Ovary (tissue), 9 donors: ENCODE data around the gene SEC23A. TPM values are rescaled to one million over a fixed set of nuclear protein-coding genes. Genes with fewer than 3 reads are reported as not detected.
"Not testable (repeated sequence)": the region's sequence is repeated elsewhere in the genome, so short reads cannot be mapped to it uniquely, and the experiment has no call there.

Experiments used
- DNase-seq, 5 donors: peaks; one replicate each; pipeline ENCODE4 v3.0.0-alpha.2; 2019 to 2020
- H3K27ac ChIP-seq, 2 donors: fragments of 200-600 bp; one replicate each; pipeline versions ENCODE4 v1.5.1 to v1.8.0; 2019 to 2022
- H3K27me3 ChIP-seq: fragments of 200-600 bp; one replicate; pipeline ENCODE4 v1.8.0; 2022
- H3K36me3 ChIP-seq: fragments of 200-600 bp; sonication (generic); one replicate; pipeline ENCODE4 v1.5.1; 2019
- H3K4me1 ChIP-seq: one replicate; pipeline ENCODE4 v1.8.1; 2013; ENCODE audit warnings: mild to moderate bottlenecking, moderate library complexity; ENCODE audit not compliant: insufficient read depth
- H3K4me3 ChIP-seq: fragments of 200-600 bp; sonication (generic); one replicate; pipeline ENCODE4 v1.5.1; 2017
- H3K9me3 ChIP-seq, 2 donors: fragments of 200-600 bp in 1 of 2; sonication (generic) in 1 of 2; one replicate each; pipeline versions ENCODE4 v1.5.1 to v1.8.1; 2013 to 2019; ENCODE audit warnings: mild to moderate bottlenecking in 1 of 2, moderate library complexity in 1 of 2
- EP300 ChIP-seq: sonication (generic); formaldehyde crosslinking; IDR thresholded peaks from one replicate; pipeline ENCODE4 v1.6.1; 2017; ENCODE audit warnings: antibody characterized with exemption
- POLR2A ChIP-seq: fragments of 450-650 bp; IDR thresholded peaks from one replicate; pipeline ENCODE4 v1.6.1; 2017; ENCODE audit warnings: antibody characterized with exemption, mild to moderate bottlenecking, moderate library complexity
- WGBS, 3 donors: extraction: QIAGEN DNeasy Blood & Tissue Kit in 1 of 3; methylation state at CpG; one replicate each; pipeline versions ENCODE4 v1.1.5 to v1.1.7; 2013 to 2017; 5-methylcytosine and 5-hydroxymethylcytosine counted together
- intact Hi-C, 4 donors: fragments of 100-400 bp; cut with DNase I; formaldehyde crosslinking; loops; one replicate each; pipeline versions ENCODE4 v1.11.0 to v1.15.1; 2022 to 2023
- polyA plus RNA-seq, 2 donors: library from polyadenylated mRNA; stranded (reverse); fragments of 200-250 nt in 1 of 2; fragments of 350-450 nt in 1 of 2; fragmentation: Illumina TruSeq in 1 of 2; extraction: RNeasy Lipid Tissue Mini Kit (QIAGEN cat#74804) in 1 of 2; gene quantifications; one replicate each; pipeline ENCODE4 v1.2.3, GENCODE V29; 2013 to 2014
- total RNA-seq, 7 donors: library from RNA; depleted of rRNA in 2 of 7; stranded (reverse); fragments of >200 nt in 2 of 7; fragmentation: NEBNext Ultra II Directional in 3 of 7; extraction: Animal tissue kit (Norgen Biotek cat#: 25700) in 3 of 7; gene quantifications; one replicate each; pipeline versions ENCODE4 v1.1.0 to v1.2.4, GENCODE V29; 2016 to 2023
- TF ChIP-seq, protein P1 (sequence below), 3 donors: fragments of 450-650 bp in 2 of 3; fragments of 200-600 bp in 1 of 3; IDR thresholded peaks; one replicate each; pipeline versions ENCODE4 v1.5.1 to v1.8.0; 2016 to 2022; ENCODE audit warnings: antibody characterized with exemption in 3 of 3, mild to moderate bottlenecking in 1 of 3
- donor health status: DM: no; HTN: no; CAD: no; lungs with moderate emphysema.
- donor health status: DM: no; HTN: no; CAD: no.
- donor health status: Bipolar disorder and iron deficiency.
- donor health status: DM: yes; HTN: yes; CAD: no.
- donor health status: DM: no; HTN: no; CAD: no.
- donor health status: DM: yes; HTN: yes; CAD: no.

SEC23A gene
- total and polyA plus RNA-seq, 9 donors = 28.5 to 93.2 (median 81.9) TPM

DNA sequence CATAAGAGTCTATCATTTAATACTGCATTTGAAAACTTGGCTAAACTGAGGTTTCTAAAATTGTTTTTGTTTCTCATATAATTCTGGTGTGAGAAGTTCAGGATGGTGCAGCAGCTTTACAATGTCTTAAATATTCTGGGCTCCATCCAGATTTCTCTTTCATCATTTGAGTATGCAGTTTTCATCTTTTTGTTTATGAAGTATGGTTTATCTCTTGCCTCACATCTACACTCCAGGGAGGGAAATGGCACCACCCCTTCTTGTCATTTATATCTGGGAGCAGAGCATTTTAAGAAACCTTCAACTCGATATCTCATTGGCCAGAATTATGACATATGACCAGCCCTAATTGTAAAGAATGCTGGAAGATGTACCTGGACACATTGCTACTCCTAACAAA lies 35.4 kb upstream of the SEC23A start:
- TF ChIP-seq POLR2A (no peak), EP300 (no peak)
- TF ChIP-seq, protein P1, sequence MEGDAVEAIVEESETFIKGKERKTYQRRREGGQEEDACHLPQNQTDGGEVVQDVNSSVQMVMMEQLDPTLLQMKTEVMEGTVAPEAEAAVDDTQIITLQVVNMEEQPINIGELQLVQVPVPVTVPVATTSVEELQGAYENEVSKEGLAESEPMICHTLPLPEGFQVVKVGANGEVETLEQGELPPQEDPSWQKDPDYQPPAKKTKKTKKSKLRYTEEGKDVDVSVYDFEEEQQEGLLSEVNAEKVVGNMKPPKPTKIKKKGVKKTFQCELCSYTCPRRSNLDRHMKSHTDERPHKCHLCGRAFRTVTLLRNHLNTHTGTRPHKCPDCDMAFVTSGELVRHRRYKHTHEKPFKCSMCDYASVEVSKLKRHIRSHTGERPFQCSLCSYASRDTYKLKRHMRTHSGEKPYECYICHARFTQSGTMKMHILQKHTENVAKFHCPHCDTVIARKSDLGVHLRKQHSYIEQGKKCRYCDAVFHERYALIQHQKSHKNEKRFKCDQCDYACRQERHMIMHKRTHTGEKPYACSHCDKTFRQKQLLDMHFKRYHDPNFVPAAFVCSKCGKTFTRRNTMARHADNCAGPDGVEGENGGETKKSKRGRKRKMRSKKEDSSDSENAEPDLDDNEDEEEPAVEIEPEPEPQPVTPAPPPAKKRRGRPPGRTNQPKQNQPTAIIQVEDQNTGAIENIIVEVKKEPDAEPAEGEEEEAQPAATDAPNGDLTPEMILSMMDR (IDR thresholded peaks at IDR 0.05) = no peak
- Histone ChIP-seq H3K9me3 (no peaks in the 10 kb centered on the region), H3K4me3 (no peak overlapping the region), H3K27ac (no peak overlapping the region), H3K36me3 (no peaks in the 10 kb centered on the region), H3K4me1 (no peaks in the 10 kb centered on the region), H3K27me3 (no peaks in the 10 kb centered on the region)
- no peak for DNase-seq
- 81 to 87% (median 86%) methylated on average over 1 of the region's 1 CpG for WGBS, 3 donors
- intact Hi-C loops = no loop called here

DNA sequence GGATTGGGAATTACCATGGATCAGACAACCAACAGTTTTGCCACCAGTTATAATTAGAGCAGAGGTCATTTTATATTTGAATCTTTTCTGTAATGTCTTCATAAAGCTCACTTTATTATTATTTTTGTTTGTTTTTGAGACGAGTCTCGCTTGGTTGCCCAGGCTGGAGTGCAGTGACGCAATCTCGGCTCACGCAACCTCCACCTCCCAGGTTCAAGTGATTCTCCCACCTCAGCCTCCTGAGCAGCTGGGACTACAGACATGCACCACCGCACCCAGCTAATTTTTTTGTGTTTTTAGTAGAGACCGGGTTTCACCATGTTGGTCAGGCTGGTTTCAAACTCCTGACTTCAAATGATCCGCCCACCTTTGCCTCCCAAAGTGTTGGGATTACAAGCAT lies 34.8 kb upstream of the SEC23A start:
- H3K36me3 ChIP-seq, H3K27ac ChIP-seq, DNase-seq, H3K4me1 ChIP-seq, H3K4me3 ChIP-seq, intact Hi-C loops, H3K9me3 ChIP-seq, H3K27me3 ChIP-seq: not testable (repeated sequence)
- 92 to 95% (median 95%) methylated on average over 8 of the region's 8 CpGs for WGBS, 3 donors

DNA sequence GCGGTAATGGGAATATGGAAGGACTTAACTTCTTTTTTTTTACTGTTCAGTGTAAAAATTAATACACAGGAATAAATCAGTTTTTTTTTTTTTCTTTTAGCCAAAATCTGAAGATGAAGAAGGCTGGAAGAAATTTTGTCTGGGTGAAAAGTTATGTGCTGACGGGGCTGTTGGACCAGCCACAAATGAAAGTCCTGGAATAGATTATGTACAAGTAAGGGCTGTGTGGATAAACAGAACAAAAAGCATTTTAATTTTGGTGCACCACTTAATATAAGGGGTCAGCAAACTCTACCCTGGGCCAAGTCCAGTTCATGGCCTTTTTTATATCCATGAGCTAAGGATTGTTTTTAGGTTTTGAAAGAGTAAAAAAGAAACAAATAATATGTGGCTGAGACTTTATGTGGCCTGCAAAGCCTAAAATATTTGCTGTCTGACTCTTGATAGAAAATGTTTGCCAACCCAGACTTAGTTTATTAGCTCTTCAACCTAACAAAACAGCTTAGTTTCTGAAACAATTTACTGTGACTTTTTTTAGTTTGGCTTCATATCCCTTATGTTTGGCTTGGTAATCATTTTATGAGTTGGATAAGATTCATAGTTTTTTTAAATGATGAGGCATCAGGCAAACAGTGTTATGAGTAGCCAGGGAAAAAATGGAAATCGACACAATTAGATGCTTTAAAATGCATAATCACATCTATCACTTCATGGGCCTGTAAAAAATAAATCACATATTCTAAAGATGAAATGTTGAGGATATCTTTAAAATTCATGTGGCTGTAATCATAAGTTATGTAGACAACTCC lies 19.5 kb upstream of the SEC23A start:
- H3K9me3 ChIP-seq = no peaks in the 10 kb centered on the region
- H3K27ac ChIP-seq = no peak overlapping the region
- no peak overlapping the region for H3K4me3 ChIP-seq
- no peaks in the 10 kb centered on the region for H3K36me3 ChIP-seq
- no peak for DNase-seq
- WGBS, 3 donors = 39 to 67% (median 63%) methylated on average over 3 of the region's 3 CpGs
- H3K4me1 ChIP-seq = peaks cover 2% of the 10 kb centered on the region
- TF ChIP-seq, protein P1 (IDR thresholded peaks at IDR 0.05) = no peak
- TF ChIP-seq EP300 = no peak
- H3K27me3 ChIP-seq = no peaks in the 10 kb centered on the region
- intact Hi-C loops = no loop called here

DNA sequence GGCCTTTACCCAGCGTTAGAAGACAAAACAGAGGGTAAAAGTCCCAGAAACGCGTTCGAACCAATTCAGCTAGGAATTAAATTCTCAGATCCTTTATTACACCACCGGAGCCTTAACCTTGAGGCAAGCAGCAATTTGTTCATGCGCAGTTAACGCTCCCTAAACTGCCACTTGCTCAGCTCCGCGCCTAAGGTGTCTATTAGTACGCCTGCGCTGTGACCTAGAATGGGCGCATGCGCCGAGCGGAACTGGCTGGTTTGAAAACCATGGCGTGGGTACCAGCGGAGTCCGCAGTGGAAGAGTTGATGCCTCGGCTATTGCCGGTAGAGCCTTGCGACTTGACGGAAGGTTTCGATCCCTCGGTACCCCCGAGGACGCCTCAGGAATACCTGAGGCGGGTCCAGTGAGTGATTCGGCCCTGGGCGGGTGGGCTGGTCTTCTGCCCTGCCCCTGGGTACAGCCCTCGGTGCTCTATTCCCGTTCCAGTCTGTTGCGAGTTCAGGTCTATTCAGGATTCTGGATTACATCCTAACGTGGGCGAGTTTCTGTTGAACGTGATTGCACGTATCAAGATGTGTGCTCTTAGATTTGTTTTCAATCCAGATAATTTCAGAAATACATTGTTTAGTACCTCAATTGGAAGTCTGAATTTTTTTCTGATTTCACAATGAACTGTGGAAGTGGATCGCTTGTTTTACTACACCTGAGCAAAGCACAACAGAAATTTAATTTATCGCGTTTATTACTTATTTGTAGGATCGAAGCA lies 11.2 kb upstream of the SEC23A start, which contains the start of gene GEMIN2:
Gene GEMIN2, plus strand, starts transcription at position 251 of the 766 bp plus-strand sequence. Its CDS starts 16 bp downstream, at position 267.
- DNase-seq = peak; percentile 91 to 95 (median 92)
- Histone ChIP-seq H3K9me3 (no peaks in the 10 kb centered on the region), H3K27me3 (no peaks in the 10 kb centered on the region), H3K36me3 (no peaks in the 10 kb centered on the region), H3K27ac (peak within 1 kb of the TSS; percentile 33 to 52), H3K4me1 (peaks cover 1% of the 10 kb centered on the region), H3K4me3 (peak within 1 kb of the TSS; percentile 54)
- peak; percentile 42 for TF ChIP-seq POLR2A
- TF ChIP-seq, protein P1 (IDR thresholded peaks at IDR 0.05) = no peak
- intact Hi-C loops = loop anchor here in 1 of 4 donors (10.0 kb wide), 2 partner anchors 51 to 251 kb away; no protein-coding TSS in a partner anchor
- WGBS, 3 donors = 0 to 1% (median 1%) methylated on average over 39 to 40 of the region's 40 CpGs
